Nephron (organoid): ENCODE results near the gene GSAP.

Experiments used
- H3K27ac Mint-ChIP-seq, 3 experiments: 2 replicates each; pipeline ENCODE4 v1.8.0; 2020; ENCODE audit warnings: mixed read lengths in 3 of 3, mild to moderate bottlenecking in 2 of 3, moderate library complexity in 1 of 3
- H3K27me3 Mint-ChIP-seq: 2 replicates; pipeline ENCODE4 v1.8.0; 2021; ENCODE audit warnings: low read depth, mild to moderate bottlenecking, moderate library complexity, mixed read lengths
- H3K36me3 Mint-ChIP-seq: 2 replicates; pipeline ENCODE4 v1.8.0; 2020; ENCODE audit warnings: low read depth, mixed read lengths
- H3K4me1 Mint-ChIP-seq: 2 replicates; pipeline ENCODE4 v1.8.0; 2020; ENCODE audit warnings: mixed read lengths
- H3K4me3 Mint-ChIP-seq, 3 experiments: 2 replicates each; pipeline ENCODE4 v1.8.0; 2020; ENCODE audit warnings: mild to moderate bottlenecking in 3 of 3, mixed read lengths in 3 of 3, moderate library complexity in 2 of 3
- H3K9me3 Mint-ChIP-seq: 2 replicates; pipeline ENCODE4 v1.8.0; 2020; ENCODE audit warnings: mixed read lengths
- TF ChIP-seq, protein P1 (sequence below), 3 experiments: fragments of 200-600 bp; sonication (generic); IDR thresholded peaks; one replicate each; pipeline ENCODE4 v1.5.0; 2021; ENCODE audit warnings: antibody characterized with exemption in 3 of 3; ENCODE audit not compliant: unreplicated experiment in 3 of 3

GSAP gene

GRCh38 chr7:77420438-77420837 is 4.3 kb upstream of the GSAP start:
- TF ChIP-seq, protein P1, sequence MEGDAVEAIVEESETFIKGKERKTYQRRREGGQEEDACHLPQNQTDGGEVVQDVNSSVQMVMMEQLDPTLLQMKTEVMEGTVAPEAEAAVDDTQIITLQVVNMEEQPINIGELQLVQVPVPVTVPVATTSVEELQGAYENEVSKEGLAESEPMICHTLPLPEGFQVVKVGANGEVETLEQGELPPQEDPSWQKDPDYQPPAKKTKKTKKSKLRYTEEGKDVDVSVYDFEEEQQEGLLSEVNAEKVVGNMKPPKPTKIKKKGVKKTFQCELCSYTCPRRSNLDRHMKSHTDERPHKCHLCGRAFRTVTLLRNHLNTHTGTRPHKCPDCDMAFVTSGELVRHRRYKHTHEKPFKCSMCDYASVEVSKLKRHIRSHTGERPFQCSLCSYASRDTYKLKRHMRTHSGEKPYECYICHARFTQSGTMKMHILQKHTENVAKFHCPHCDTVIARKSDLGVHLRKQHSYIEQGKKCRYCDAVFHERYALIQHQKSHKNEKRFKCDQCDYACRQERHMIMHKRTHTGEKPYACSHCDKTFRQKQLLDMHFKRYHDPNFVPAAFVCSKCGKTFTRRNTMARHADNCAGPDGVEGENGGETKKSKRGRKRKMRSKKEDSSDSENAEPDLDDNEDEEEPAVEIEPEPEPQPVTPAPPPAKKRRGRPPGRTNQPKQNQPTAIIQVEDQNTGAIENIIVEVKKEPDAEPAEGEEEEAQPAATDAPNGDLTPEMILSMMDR (IDR thresholded peaks at IDR 0.05; ENCODE audit: unreplicated experiment in 3 of 3) = no peak
- Mint-ChIP-seq H3K4me3 (no peak overlapping the region), H3K27ac (no peak overlapping the region), H3K9me3 (no peaks in the 10 kb centered on the region), H3K4me1 (peaks cover 7% of the 10 kb centered on the region), H3K36me3 (no peaks in the 10 kb centered on the region), H3K27me3 (peaks cover 23% of the 10 kb centered on the region)

GRCh38 chr7:77419102-77419501 is 3.0 kb upstream of the GSAP start:
- Mint-ChIP-seq H3K36me3 (no peaks in the 10 kb centered on the region), H3K4me3 (peak overlapping the region in 1 of 3 experiments; percentile 27), H3K4me1 (peaks cover 6% of the 10 kb centered on the region), H3K27me3 (peaks cover 35% of the 10 kb centered on the region), H3K27ac (no peak overlapping the region), H3K9me3 (no peaks in the 10 kb centered on the region)
- TF ChIP-seq, protein P1 (IDR thresholded peaks at IDR 0.05; ENCODE audit: unreplicated experiment in 3 of 3) = no peak

- H3K4me3 Mint-ChIP-seq = peak overlapping the region in 2 of 3 experiments; percentile 17 to 81
- H3K4me1 Mint-ChIP-seq = peaks cover 10% of the 10 kb centered on the region
- H3K9me3 Mint-ChIP-seq = no peaks in the 10 kb centered on the region
- H3K27ac Mint-ChIP-seq = no peak overlapping the region
- H3K36me3 Mint-ChIP-seq = no peaks in the 10 kb centered on the region
- TF ChIP-seq, protein P1 (IDR thresholded peaks at IDR 0.05; ENCODE audit: unreplicated experiment in 3 of 3) = no peak
- H3K27me3 Mint-ChIP-seq = peaks cover 48% of the 10 kb centered on the region
Measured at GRCh38 chr7:77417801-77418200, 1.7 kb upstream of the GSAP start.

DNA sequence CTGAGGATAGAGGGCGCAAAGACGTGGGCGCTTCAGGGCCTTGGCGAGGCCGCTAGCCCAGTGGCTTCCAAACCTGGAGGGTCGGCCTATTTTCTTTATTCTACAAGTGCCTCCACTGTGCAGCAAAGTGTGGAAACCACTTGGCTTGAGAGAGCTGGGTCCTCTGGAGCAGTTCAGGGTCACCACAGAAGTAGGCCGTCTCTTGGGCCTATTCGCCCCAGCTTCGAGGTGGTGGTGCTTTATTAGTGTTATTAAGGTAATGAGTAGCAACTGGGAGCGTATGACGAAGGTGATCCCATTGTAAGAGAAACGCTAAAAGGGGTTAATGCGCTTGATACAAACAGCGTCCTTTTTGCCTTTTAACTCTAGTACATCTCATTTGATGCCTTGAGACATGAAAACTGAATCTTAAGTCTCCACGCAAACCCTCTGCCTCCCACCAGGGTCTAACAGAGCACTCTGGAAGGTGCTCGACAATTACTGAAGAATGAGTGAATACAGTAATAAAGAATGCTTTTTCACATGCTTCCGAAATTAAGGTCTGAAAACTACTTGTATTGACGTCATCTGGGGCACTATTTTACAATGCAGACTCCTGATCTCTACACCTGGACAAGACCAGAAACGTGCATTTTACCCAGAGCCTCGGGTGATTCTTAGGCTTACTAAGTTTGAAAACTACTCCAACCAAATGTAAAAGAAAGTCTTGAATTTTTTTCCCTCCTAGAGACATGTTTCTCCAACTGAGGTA is 647 bp upstream of the GSAP start:
- Mint-ChIP-seq H3K27me3 (peaks cover 54% of the 10 kb centered on the region), H3K27ac (peak overlapping the region; percentile 21 to 58 (median 50)), H3K36me3 (no peaks in the 10 kb centered on the region), H3K9me3 (no peaks in the 10 kb centered on the region), H3K4me1 (peaks cover 10% of the 10 kb centered on the region), H3K4me3 (peak overlapping the region; percentile 81 to 82 (median 81))
- TF ChIP-seq, protein P1 (IDR thresholded peaks at IDR 0.05; ENCODE audit: unreplicated experiment in 3 of 3) = no peak

DNA sequence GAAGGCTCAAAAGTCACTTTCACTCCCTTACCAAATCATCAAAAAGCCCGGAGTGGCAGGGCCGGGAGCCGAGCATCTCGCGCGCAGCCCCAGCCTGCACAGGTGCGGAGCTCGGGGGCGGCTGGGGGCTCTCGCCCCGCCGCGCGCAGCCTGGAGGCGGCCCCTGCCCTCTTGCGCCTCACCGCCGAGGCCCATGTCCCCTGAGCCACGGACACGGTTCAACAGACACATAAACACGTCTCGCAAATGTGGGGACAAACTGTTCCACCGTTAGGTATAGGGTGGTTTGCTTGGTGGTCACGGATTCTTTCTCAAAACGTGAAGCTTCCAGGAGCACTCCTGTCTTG is 700 bp downstream of the GSAP start:
- peaks cover 10% of the 10 kb centered on the region for H3K4me1 Mint-ChIP-seq
- no peaks in the 10 kb centered on the region for H3K36me3 Mint-ChIP-seq
- no peak overlapping the region for H3K27ac Mint-ChIP-seq
- H3K9me3 Mint-ChIP-seq = no peaks in the 10 kb centered on the region
- peaks cover 53% of the 10 kb centered on the region for H3K27me3 Mint-ChIP-seq
- TF ChIP-seq, protein P1 (IDR thresholded peaks at IDR 0.05; ENCODE audit: unreplicated experiment in 3 of 3) = no peak
- peak overlapping the region; percentile 68 to 80 (median 76) for H3K4me3 Mint-ChIP-seq

DNA sequence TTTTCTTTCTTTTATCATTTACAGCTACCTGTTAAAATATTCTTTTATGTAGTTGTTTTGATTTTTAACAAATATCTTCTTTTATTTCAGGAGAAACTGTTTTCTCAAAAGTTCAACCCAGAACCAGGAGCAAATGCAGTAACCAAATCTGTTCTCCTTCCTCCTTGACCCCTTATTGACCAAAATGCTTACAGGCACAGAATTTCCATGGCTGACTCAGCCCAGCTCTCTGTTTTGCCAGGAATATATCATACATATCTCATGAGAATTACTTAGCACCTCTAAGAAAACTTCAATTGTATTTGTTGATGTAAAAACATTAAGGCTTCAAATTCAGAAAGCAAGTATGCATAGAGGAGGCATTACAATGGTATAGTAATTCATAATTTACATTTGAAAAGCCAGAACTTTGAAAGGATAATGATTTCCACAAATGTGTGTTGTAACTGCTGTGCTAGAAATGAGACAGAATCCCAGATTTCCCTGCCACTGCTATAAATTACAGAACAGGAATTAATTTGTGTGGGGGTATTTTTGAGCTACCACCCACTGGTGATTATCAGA is 2.2 kb downstream of the GSAP start:
- Mint-ChIP-seq H3K4me1 (peaks cover 10% of the 10 kb centered on the region), H3K27ac (no peak overlapping the region), H3K9me3 (no peaks in the 10 kb centered on the region), H3K36me3 (no peaks in the 10 kb centered on the region), H3K4me3 (peak overlapping the region in 2 of 3 experiments; percentile 76 to 78), H3K27me3 (peaks cover 49% of the 10 kb centered on the region)
- TF ChIP-seq, protein P1 (IDR thresholded peaks at IDR 0.05; ENCODE audit: unreplicated experiment in 3 of 3) = no peak
